Measurements from ENCODE around the gene HUWE1. TPM values are rescaled to one million over a fixed set of nuclear protein-coding genes. Genes with fewer than 3 reads are reported as not detected.

HUWE1 gene
- total and polyA plus RNA-seq, 2 donors (not counting 1 experiment from before 2014, with no cell fraction given) = 45.2 to 210 TPM

- H3K27me3 Mint-ChIP-seq = no peaks in the 10 kb centered on the region
- ChIA-PET POLR2A (no interaction called here), CTCF (no interaction called here)
- no peaks in the 10 kb centered on the region for H3K9me3 Mint-ChIP-seq (ENCODE audit: insufficient read depth)
- WGBS (ENCODE audit: insufficient coverage) = no CpG with 5 or more reads among the region's 1 CpG
- Histone ChIP-seq H3K9ac (ENCODE audit: low read length) (no peak overlapping the region), H2AFZ (ENCODE audit: insufficient read depth, low read depth, low read length, poor library complexity, severe bottlenecking) (no peak overlapping the region), H3K27ac (ENCODE audit: low read length in 2 of 2) (no peak overlapping the region), H3K27me3 (replicated peaks in 1 of 4; ENCODE audit: control extremely low read depth in 1 of 4, control insufficient read depth in 3 of 4, insufficient read depth in 4 of 4, low read length in 3 of 4) (no peaks in the 10 kb centered on the region), H3K79me2 (ENCODE audit: control insufficient read depth, insufficient read depth, low read length) (peaks cover 69% of the 10 kb centered on the region), H3K4me2 (replicated peaks; ENCODE audit: low read depth, low read length, poor library complexity, severe bottlenecking) (no peak overlapping the region), H3K36me3 (replicated peaks in 1 of 2; ENCODE audit: control extremely low read depth in 1 of 2, control insufficient read depth in 1 of 2, extremely low read depth in 1 of 2, insufficient read depth in 2 of 2, low read length in 1 of 2) (peaks cover 1 to 12% of the 10 kb centered on the region in 2 experiments), H4K20me1 (ENCODE audit: control insufficient read depth, insufficient read depth, low read length, poor library complexity, severe bottlenecking) (peaks cover 6% of the 10 kb centered on the region), H3K9me3 (ENCODE audit: control extremely low read depth in 1 of 3, control insufficient read depth in 2 of 3, insufficient read depth in 1 of 3, low read length in 2 of 3) (no peaks in the 10 kb centered on the region), H3K4me1 (ENCODE audit: control insufficient read depth in 2 of 2, insufficient read depth in 2 of 2, low read length in 2 of 2) (no peaks in the 10 kb centered on the region), H3K4me3 (ENCODE audit: control extremely low read depth in 1 of 5, extremely low read depth in 1 of 5, insufficient read depth in 1 of 5, low read depth in 2 of 5, low read length in 4 of 5) (no peak overlapping the region)
- intact Hi-C loops (cut with micrococcal nuclease) = no loop called here
- H3K4me1 Mint-ChIP-seq = peaks cover 17% of the 10 kb centered on the region
- no peak for ATAC-seq (ENCODE audit: low read depth)
- no peak overlapping the region for H3K4me3 Mint-ChIP-seq
- no peak overlapping the region for H3K27ac Mint-ChIP-seq
- no peak for DNase-seq
- TF ChIP-seq EZH2 (IDR thresholded peaks at IDR 0.05; ENCODE audit: borderline replicate concordance, insufficient read depth, low read depth, low read length, poor library complexity, severe bottlenecking) (no peak), CTCF (IDR thresholded peaks at IDR 0.05) (no peak)
These were observed 27.5 kb downstream of the HUWE1 start for GRCh38 chrX:53659039-53659438.

GRCh38 chrX:53656845-53657244 is 29.7 kb downstream of the HUWE1 start:
- H3K4me1 Mint-ChIP-seq = peaks cover 12% of the 10 kb centered on the region
- no peaks in the 10 kb centered on the region for H3K27me3 Mint-ChIP-seq
- no peak overlapping the region for H3K9ac ChIP-seq (ENCODE audit: low read length)
- no CpG with 5 or more reads among the region's 1 CpG for WGBS (ENCODE audit: insufficient coverage)
- no peak for ATAC-seq (ENCODE audit: low read depth)
- no peaks in the 10 kb centered on the region for H3K27me3 ChIP-seq (replicated peaks in 1 of 4; ENCODE audit: control extremely low read depth in 1 of 4, control insufficient read depth in 3 of 4, insufficient read depth in 4 of 4, low read length in 3 of 4)
- peaks cover 2% of the 10 kb centered on the region for H4K20me1 ChIP-seq (ENCODE audit: control insufficient read depth, insufficient read depth, low read length, poor library complexity, severe bottlenecking)
- H3K4me3 ChIP-seq (ENCODE audit: control extremely low read depth in 1 of 5, extremely low read depth in 1 of 5, insufficient read depth in 1 of 5, low read depth in 2 of 5, low read length in 4 of 5) = no peak overlapping the region
- no peak for TF ChIP-seq EZH2 (IDR thresholded peaks at IDR 0.05; ENCODE audit: borderline replicate concordance, insufficient read depth, low read depth, low read length, poor library complexity, severe bottlenecking)
- TF ChIP-seq CTCF (IDR thresholded peaks at IDR 0.05) = no peak
- H3K4me1 ChIP-seq (ENCODE audit: control insufficient read depth in 2 of 2, insufficient read depth in 2 of 2, low read length in 2 of 2) = no peaks in the 10 kb centered on the region
- no peak overlapping the region for H2AFZ ChIP-seq (ENCODE audit: insufficient read depth, low read depth, low read length, poor library complexity, severe bottlenecking)
- H3K4me2 ChIP-seq (replicated peaks; ENCODE audit: low read depth, low read length, poor library complexity, severe bottlenecking) = no peak overlapping the region
- ChIA-PET CTCF (no interaction called here), POLR2A (no interaction called here)
- no peak overlapping the region for H3K27ac Mint-ChIP-seq
- H3K4me3 Mint-ChIP-seq = no peak overlapping the region
- H3K9me3 Mint-ChIP-seq (ENCODE audit: insufficient read depth) = no peaks in the 10 kb centered on the region
- H3K79me2 ChIP-seq (ENCODE audit: control insufficient read depth, insufficient read depth, low read length) = peaks cover 57% of the 10 kb centered on the region
- no peak for DNase-seq
- H3K36me3 ChIP-seq (replicated peaks in 1 of 2; ENCODE audit: control extremely low read depth in 1 of 2, control insufficient read depth in 1 of 2, extremely low read depth in 1 of 2, insufficient read depth in 2 of 2, low read length in 1 of 2) = peaks cover 1 to 22% of the 10 kb centered on the region in 2 experiments
- H3K27ac ChIP-seq (ENCODE audit: low read length in 2 of 2) = no peak overlapping the region
- intact Hi-C loops (cut with micrococcal nuclease) = no loop called here
- no peaks in the 10 kb centered on the region for H3K9me3 ChIP-seq (ENCODE audit: control extremely low read depth in 1 of 3, control insufficient read depth in 2 of 3, insufficient read depth in 1 of 3, low read length in 2 of 3)
